ENCODE data around the gene DLGAP4. TPM values are rescaled to one million over a fixed set of nuclear protein-coding genes. Genes with fewer than 3 reads are reported as not detected.
"Not testable (repeated sequence)": the region's sequence is repeated elsewhere in the genome, so short reads cannot be mapped to it uniquely, and the experiment has no call there.

Gene DLGAP4
- polyA plus RNA-seq, 1 donor (not counting 4 experiments of a cell fraction or from before 2014, with no cell fraction given) = 9.6 TPM

GRCh38 chr20:36563374-36563773 lies 257.2 kb downstream of the DLGAP4 start:
- TF ChIP-seq CTCF (optimal IDR thresholded peaks at IDR 0.05 in 1 of 3, IDR thresholded peaks at IDR 0.05 in 1 of 3, conservative IDR thresholded peaks at IDR 0.05 in 1 of 3; ENCODE audit: extremely low read depth in 1 of 3, insufficient read depth in 2 of 3, low read length in 3 of 3) = no peak
- no peak for TF ChIP-seq EZH2 (IDR thresholded peaks at IDR 0.05; ENCODE audit: low read length)
- no peak for FAIRE-seq
- H3K9ac ChIP-seq (ENCODE audit: control insufficient read depth, extremely low read depth, insufficient read depth, low read length) = no peak overlapping the region
- no peaks in the 10 kb centered on the region for H3K9me3 ChIP-seq (ENCODE audit: control insufficient read depth, low read depth, low read length)
- H3K36me3 ChIP-seq (ENCODE audit: control insufficient read depth in 2 of 2, extremely low read depth in 1 of 2, insufficient read depth in 2 of 2, low read length in 2 of 2) = no peaks in the 10 kb centered on the region
- dilution Hi-C loops (cut with MboI; ENCODE audit: extremely low pct_ligation_motif_present, low sequenced_read_pairs) = no loop called here
- H3K9me1 ChIP-seq (ENCODE audit: control insufficient read depth, extremely low read depth, insufficient read depth, low read length) = no peaks in the 10 kb centered on the region
- H3K27ac ChIP-seq (ENCODE audit: control insufficient read depth, insufficient read depth, low read length) = no peak overlapping the region
- no peaks in the 10 kb centered on the region for H4K20me1 ChIP-seq (ENCODE audit: control insufficient read depth, extremely low read depth, insufficient read depth, low read length)
- no peaks in the 10 kb centered on the region for H3K4me1 ChIP-seq (ENCODE audit: control insufficient read depth, extremely low read depth, insufficient read depth, low read length)
- no peak overlapping the region for H3K4me2 ChIP-seq (ENCODE audit: control insufficient read depth, extremely low read depth, insufficient read depth, low read depth, low read length)
- no peak for DNase-seq (ENCODE audit: low read depth, low spot score)
- H3K27me3 ChIP-seq (ENCODE audit: control insufficient read depth, extremely low read depth, insufficient read depth, low read length) = no peaks in the 10 kb centered on the region
- no peak overlapping the region for H2AFZ ChIP-seq (ENCODE audit: control insufficient read depth, low read length)
- H3K79me2 ChIP-seq (ENCODE audit: control insufficient read depth, insufficient read depth, low read length) = no peaks in the 10 kb centered on the region
- no peak overlapping the region for H3K4me3 ChIP-seq (ENCODE audit: control insufficient read depth in 2 of 3, extremely low read depth in 1 of 3, insufficient read depth in 2 of 3, low read depth in 1 of 3, low read length in 3 of 3)

- H3K9me3 ChIP-seq (ENCODE audit: control insufficient read depth, low read depth, low read length); FAIRE-seq; H3K36me3 ChIP-seq (ENCODE audit: control insufficient read depth in 2 of 2, extremely low read depth in 1 of 2, insufficient read depth in 2 of 2, low read length in 2 of 2); DNase-seq (ENCODE audit: low read depth, low spot score); H3K4me3 ChIP-seq (ENCODE audit: control insufficient read depth in 2 of 3, extremely low read depth in 1 of 3, insufficient read depth in 2 of 3, low read depth in 1 of 3, low read length in 3 of 3); H3K4me2 ChIP-seq (ENCODE audit: control insufficient read depth, extremely low read depth, insufficient read depth, low read depth, low read length); H3K27me3 ChIP-seq (ENCODE audit: control insufficient read depth, extremely low read depth, insufficient read depth, low read length); H3K4me1 ChIP-seq (ENCODE audit: control insufficient read depth, extremely low read depth, insufficient read depth, low read length); H2AFZ ChIP-seq (ENCODE audit: control insufficient read depth, low read length); H3K27ac ChIP-seq (ENCODE audit: control insufficient read depth, insufficient read depth, low read length); H3K79me2 ChIP-seq (ENCODE audit: control insufficient read depth, insufficient read depth, low read length); H3K9me1 ChIP-seq (ENCODE audit: control insufficient read depth, extremely low read depth, insufficient read depth, low read length); H3K9ac ChIP-seq (ENCODE audit: control insufficient read depth, extremely low read depth, insufficient read depth, low read length); dilution Hi-C loops (cut with MboI; ENCODE audit: extremely low pct_ligation_motif_present, low sequenced_read_pairs); H4K20me1 ChIP-seq (ENCODE audit: control insufficient read depth, extremely low read depth, insufficient read depth, low read length): not testable (repeated sequence)
These were observed 258.1 kb downstream of the DLGAP4 start for GRCh38 chr20:36564078-36564725.

- not testable (repeated sequence) for H3K79me2 ChIP-seq (ENCODE audit: control insufficient read depth, insufficient read depth, low read length); FAIRE-seq; H3K9me3 ChIP-seq (ENCODE audit: control insufficient read depth, low read depth, low read length)
These were observed 258.6 kb downstream of the DLGAP4 start for GRCh38 chr20:36564726-36565121.

More at GRCh38 chr20:36564726-36565121, 258.6 kb downstream of the DLGAP4 start:
- H3K4me1 ChIP-seq (ENCODE audit: control insufficient read depth, extremely low read depth, insufficient read depth, low read length); H3K36me3 ChIP-seq (ENCODE audit: control insufficient read depth in 2 of 2, extremely low read depth in 1 of 2, insufficient read depth in 2 of 2, low read length in 2 of 2); H2AFZ ChIP-seq (ENCODE audit: control insufficient read depth, low read length); dilution Hi-C loops (cut with MboI; ENCODE audit: extremely low pct_ligation_motif_present, low sequenced_read_pairs); H3K9ac ChIP-seq (ENCODE audit: control insufficient read depth, extremely low read depth, insufficient read depth, low read length); H3K9me1 ChIP-seq (ENCODE audit: control insufficient read depth, extremely low read depth, insufficient read depth, low read length); H4K20me1 ChIP-seq (ENCODE audit: control insufficient read depth, extremely low read depth, insufficient read depth, low read length); H3K4me3 ChIP-seq (ENCODE audit: control insufficient read depth in 2 of 3, extremely low read depth in 1 of 3, insufficient read depth in 2 of 3, low read depth in 1 of 3, low read length in 3 of 3); H3K27me3 ChIP-seq (ENCODE audit: control insufficient read depth, extremely low read depth, insufficient read depth, low read length); H3K4me2 ChIP-seq (ENCODE audit: control insufficient read depth, extremely low read depth, insufficient read depth, low read depth, low read length); H3K27ac ChIP-seq (ENCODE audit: control insufficient read depth, insufficient read depth, low read length); DNase-seq (ENCODE audit: low read depth, low spot score): not testable (repeated sequence)
